Fibroblast of the aortic adventitia (primary cell): ENCODE measurements around the gene FBLN2. TPM values are rescaled to one million over a fixed set of nuclear protein-coding genes. Genes with fewer than 3 reads are reported as not detected.
"Not testable (repeated sequence)": the region's sequence is repeated elsewhere in the genome, so short reads cannot be mapped to it uniquely, and the experiment has no call there.

Source experiments
- DNase-seq: peaks from one replicate; pipeline ENCODE4 v3.0.0-alpha.2; 2010; ENCODE audit warnings: low read depth
- H3K4me3 ChIP-seq: 2 replicates; pipeline ENCODE4 v1.5.1; 2011; ENCODE audit warnings: low read depth, mild to moderate bottlenecking, control low read depth, low read length, moderate library complexity
- total RNA-seq: library from RNA; depleted of rRNA; stranded (reverse); fragments of >200 nt; gene quantifications from 2 replicates; pipeline ENCODE4 v1.2.3, GENCODE V29; 2012; ENCODE audit warnings: low replicate concordance
- TF ChIP-seq, protein P1 (sequence below): IDR thresholded peaks from 2 replicates; pipeline ENCODE4 v1.5.1; 2011; ENCODE audit warnings: mild to moderate bottlenecking, low read length, control low read depth, inconsistent platforms; ENCODE audit not compliant: insufficient read depth

The FBLN2 gene
- total RNA-seq, 1 donor: 452 TPM

DNA sequence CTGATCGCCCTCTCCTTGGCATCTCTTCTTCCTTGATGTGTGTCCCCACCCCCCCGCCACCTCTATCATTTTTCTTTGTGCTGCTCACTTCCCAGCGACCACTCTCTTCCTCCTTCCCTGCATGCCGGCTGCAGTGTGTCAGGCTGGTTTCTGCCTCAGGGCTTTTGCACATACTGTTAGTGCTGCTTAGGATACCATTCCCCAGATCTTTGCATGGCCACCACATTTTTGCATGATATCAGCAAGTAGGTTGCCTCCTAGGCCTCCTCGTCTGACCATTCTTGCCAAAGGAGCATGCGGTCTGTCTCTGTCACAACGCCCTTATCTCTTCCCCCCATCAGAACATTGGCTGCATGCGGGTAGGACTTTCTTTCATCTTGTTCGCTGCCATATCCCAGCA is 12.5 kb downstream of the FBLN2 start:
- TF ChIP-seq, protein P1, sequence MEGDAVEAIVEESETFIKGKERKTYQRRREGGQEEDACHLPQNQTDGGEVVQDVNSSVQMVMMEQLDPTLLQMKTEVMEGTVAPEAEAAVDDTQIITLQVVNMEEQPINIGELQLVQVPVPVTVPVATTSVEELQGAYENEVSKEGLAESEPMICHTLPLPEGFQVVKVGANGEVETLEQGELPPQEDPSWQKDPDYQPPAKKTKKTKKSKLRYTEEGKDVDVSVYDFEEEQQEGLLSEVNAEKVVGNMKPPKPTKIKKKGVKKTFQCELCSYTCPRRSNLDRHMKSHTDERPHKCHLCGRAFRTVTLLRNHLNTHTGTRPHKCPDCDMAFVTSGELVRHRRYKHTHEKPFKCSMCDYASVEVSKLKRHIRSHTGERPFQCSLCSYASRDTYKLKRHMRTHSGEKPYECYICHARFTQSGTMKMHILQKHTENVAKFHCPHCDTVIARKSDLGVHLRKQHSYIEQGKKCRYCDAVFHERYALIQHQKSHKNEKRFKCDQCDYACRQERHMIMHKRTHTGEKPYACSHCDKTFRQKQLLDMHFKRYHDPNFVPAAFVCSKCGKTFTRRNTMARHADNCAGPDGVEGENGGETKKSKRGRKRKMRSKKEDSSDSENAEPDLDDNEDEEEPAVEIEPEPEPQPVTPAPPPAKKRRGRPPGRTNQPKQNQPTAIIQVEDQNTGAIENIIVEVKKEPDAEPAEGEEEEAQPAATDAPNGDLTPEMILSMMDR: no peak
- H3K4me3 ChIP-seq: no peak overlapping the region
- no peak for DNase-seq

DNA sequence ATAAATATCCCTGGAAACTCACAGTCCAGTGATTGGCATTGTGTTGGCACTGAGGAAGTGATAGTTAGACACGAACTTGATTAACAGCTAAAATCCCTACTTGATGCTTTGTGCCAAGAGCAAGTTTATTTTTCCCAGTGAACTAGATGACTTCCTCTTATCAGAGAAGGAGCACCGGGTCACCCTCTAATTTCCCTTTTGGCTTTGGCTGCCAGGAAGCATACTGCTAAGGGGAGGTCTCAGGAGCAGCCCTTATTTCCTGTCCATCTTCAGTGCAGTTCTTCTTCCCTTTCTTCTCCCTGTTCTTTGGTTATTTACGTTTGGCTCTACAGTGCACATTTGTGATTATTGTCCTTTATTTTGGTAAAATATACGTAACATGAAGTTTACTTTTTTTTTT is 13.0 kb downstream of the FBLN2 start:
- DNase-seq: no peak
- H3K4me3 ChIP-seq: no peak overlapping the region
- TF ChIP-seq, protein P1: no peak

DNA sequence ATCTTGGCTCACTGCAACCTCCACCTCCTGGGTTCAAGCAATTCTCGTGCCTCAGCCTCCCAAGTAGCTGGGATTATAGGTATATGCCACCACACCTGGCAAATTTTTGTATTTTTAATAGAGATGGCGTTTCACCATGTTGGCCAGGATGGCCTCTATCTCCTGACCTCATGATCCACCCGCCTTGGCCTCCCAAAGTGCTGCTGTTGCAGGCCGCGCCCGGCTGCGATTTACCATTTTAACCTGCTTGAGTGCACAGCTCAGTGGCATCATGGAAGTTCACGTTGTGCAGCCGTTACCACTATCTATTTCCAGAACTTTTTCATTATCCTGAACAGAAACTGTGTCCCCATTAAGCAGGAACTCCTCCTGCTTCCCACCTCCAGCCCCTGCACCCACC is 13.5 kb downstream of the FBLN2 start:
- H3K4me3 ChIP-seq, DNase-seq: not testable (repeated sequence)

DNA sequence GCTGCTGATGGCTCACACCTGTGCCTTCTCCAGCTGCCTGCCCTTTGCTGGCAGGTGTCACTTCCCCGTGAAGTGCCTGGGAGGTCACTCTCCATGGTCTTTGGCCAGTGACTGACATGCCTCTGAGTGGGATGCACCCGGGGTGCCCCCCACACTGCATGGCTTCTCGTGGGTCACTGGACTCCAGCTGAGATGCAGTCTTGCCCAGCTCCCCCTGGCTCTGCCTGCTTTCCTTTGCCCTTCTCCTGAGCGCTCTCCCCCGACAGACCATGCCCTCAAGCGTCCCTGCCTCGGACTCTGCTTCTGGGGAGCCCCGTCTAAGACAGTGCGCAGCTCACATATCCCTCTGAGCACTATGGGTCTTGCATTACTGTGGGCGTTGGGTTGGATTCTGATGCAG is 14.4 kb downstream of the FBLN2 start:
- DNase-seq: no peak
- no peak overlapping the region for H3K4me3 ChIP-seq
- TF ChIP-seq, protein P1: no peak

DNA sequence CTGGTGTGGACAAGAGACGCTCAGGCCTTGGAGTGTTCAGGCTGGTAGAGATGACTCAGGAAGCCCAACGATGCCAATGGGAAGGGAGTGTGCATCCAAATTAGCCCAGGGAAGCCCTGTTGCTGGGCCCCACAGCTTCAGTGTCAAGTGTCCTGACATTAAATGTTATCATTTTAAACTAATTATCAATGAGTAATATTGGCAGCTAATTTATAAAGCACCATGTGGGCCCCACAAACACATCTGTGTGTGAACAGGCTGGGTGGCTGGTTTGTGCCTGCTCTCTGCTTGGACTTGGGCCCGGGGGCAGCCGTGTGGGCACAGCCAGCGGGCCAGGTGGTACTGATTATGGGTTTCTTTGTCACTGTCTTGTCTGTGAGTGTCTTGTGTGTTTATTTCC is 15.0 kb downstream of the FBLN2 start:
- DNase-seq: no peak
- TF ChIP-seq, protein P1: no peak
- H3K4me3 ChIP-seq: no peak overlapping the region

DNA sequence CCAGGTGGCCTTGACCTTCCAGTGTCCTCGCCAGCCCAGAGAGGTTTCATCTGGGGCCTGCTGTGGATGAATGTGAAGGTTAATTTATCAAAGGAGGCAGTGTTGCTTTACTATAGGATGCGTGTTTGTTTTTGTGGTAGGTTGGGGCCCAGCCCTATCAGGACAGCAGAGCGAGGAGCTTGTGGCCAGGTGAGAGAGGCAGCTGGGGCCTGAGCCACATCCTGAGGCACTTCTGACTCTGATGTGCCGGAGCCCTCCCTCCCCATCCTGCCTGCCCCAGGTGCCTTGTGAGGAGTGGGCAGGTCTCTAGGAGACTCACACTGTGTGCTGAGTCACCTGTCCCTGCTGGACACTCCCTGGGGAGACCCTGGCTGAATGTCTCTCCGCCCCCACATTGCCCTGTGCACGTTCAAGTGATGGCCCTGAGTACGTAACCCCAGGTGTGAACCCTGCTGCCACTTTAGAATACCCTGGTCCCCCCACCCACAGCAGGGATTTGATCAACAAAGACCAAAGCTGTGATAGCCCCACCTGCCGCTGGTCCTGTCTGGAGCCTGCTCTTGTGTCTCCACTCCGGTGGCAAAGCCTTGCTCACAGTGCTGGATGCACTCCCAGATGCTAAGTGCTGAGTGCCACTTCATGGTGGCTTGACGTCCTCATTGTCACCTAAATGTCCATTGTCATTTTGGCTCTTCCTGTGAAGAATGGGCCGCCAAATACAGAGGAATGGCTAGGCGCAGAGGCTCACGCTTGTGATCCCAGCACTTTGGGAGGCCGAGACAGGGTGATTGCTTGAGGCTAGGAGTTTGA is 16.0 kb downstream of the FBLN2 start:
- DNase-seq: no peak
- no peak overlapping the region for H3K4me3 ChIP-seq
- TF ChIP-seq, protein P1: no peak

DNA sequence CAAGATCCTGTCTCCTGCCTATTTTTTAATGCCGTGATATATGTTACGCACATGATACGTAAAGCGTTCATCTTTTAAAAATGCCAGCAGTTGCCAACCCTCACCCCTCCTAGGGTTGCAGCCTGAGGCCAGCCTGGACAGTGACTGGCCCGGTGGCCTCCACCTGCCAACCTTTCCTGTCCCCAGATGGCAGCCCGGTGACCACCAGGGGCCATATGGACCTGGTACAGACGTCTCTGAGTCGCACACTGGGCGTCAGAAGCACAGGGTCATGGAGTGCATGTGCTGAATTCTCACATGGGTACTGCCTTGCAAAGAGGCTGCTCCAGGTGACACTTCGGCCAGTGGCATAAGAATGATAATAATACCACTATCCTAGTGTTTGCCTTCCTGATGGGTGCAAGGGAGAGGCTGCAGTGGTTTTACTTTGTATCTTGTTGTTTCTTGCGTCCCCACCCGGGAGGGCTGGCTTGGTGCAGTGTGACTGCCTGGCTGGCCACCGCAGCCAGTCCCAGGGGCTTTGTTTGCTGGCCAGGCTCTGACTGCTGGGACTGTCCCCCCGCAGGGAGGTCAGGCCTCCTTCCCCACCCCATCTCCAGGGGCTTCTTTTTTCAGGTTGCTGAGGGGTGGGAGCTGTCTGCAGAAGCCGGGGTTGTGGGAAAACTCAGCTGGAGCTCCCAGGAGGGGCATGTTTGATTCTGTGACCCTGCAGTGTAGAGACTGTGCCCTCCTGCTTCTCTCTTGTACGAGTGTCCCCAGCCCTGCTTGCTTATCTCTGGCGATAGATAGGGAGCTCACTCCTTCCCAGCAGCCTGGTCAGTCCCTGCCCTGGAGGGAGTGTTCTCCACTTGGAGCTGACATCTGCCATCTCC is 16.9 kb downstream of the FBLN2 start:
- H3K4me3 ChIP-seq: no peak overlapping the region
- TF ChIP-seq, protein P1: no peak
- no peak for DNase-seq
